ENCODE results near the gene CCDC121.
"Not testable (repeated sequence)": the region's sequence is repeated elsewhere in the genome, so short reads cannot be mapped to it uniquely, and the experiment has no call there.

The CCDC121 gene

GRCh38 chr2:27638037-27638637 lies 9.3 kb upstream of the CCDC121 start:
- no peak for DNase-seq (ENCODE audit: low read depth, low spot score)

- DNase-seq (ENCODE audit: low read depth, low spot score): no peak
Measured at GRCh38 chr2:27636766-27637165, 8.0 kb upstream of the CCDC121 start.

GRCh38 chr2:27634291-27634690 lies 5.5 kb upstream of the CCDC121 start:
- no peak for DNase-seq (ENCODE audit: low read depth, low spot score)

GRCh38 chr2:27630257-27630656 lies 1.4 kb upstream of the CCDC121 start:
- not testable (repeated sequence) for DNase-seq (ENCODE audit: low read depth, low spot score)

- no peak for DNase-seq (ENCODE audit: low read depth, low spot score)
Measured at GRCh38 chr2:27627963-27628766, 647 bp downstream of the CCDC121 start.

GRCh38 chr2:27626921-27627320 lies 1.9 kb downstream of the CCDC121 start:
- not testable (repeated sequence) for DNase-seq (ENCODE audit: low read depth, low spot score)

- DNase-seq (ENCODE audit: low read depth, low spot score): not testable (repeated sequence)
Measured at GRCh38 chr2:27626323-27626722, 2.5 kb downstream of the CCDC121 start.

GRCh38 chr2:27624943-27625342 lies 3.9 kb downstream of the CCDC121 start:
- no peak for DNase-seq (ENCODE audit: low read depth, low spot score)

GRCh38 chr2:27622921-27623384 lies 5.9 kb downstream of the CCDC121 start:
- no peak for DNase-seq (ENCODE audit: low read depth, low spot score)

GRCh38 chr2:27621524-27621923 lies 7.3 kb downstream of the CCDC121 start:
- no peak for DNase-seq (ENCODE audit: low read depth, low spot score)

- no peak for DNase-seq (ENCODE audit: low read depth, low spot score)
Measured at GRCh38 chr2:27615316-27615715, 13.5 kb downstream of the CCDC121 start.

GRCh38 chr2:27613985-27614384 lies 14.8 kb downstream of the CCDC121 start:
- DNase-seq (ENCODE audit: low read depth, low spot score): no peak

GRCh38 chr2:27606611-27607010 lies 22.2 kb downstream of the CCDC121 start:
- peak; percentile 20 for DNase-seq (ENCODE audit: low read depth, low spot score)

- no peak for DNase-seq (ENCODE audit: low read depth, low spot score)
Measured at GRCh38 chr2:27596627-27597026, 32.2 kb downstream of the CCDC121 start.

- not testable (repeated sequence) for DNase-seq (ENCODE audit: low read depth, low spot score)
Measured at GRCh38 chr2:27595412-27595811, 33.4 kb downstream of the CCDC121 start.

GRCh38 chr2:27594020-27594703 lies 34.6 kb downstream of the CCDC121 start:
- not testable (repeated sequence) for DNase-seq (ENCODE audit: low read depth, low spot score)

GRCh38 chr2:27593240-27593639 lies 35.6 kb downstream of the CCDC121 start:
- no peak for DNase-seq (ENCODE audit: low read depth, low spot score)

GRCh38 chr2:27591745-27592144 lies 37.1 kb downstream of the CCDC121 start:
- DNase-seq (ENCODE audit: low read depth, low spot score): no peak

GRCh38 chr2:27588308-27588707 lies 40.5 kb downstream of the CCDC121 start:
- no peak for DNase-seq (ENCODE audit: low read depth, low spot score)

- no peak for DNase-seq (ENCODE audit: low read depth, low spot score)
Measured at GRCh38 chr2:27587025-27587424, 41.8 kb downstream of the CCDC121 start.

GRCh38 chr2:27584597-27584996 lies 44.2 kb downstream of the CCDC121 start:
- no peak for DNase-seq (ENCODE audit: low read depth, low spot score)

GRCh38 chr2:27583390-27583915 lies 45.4 kb downstream of the CCDC121 start:
- no peak for DNase-seq (ENCODE audit: low read depth, low spot score)

All from brain pericyte (primary cell).